ENCODE results near the gene IQCK. TPM values are rescaled to one million over a fixed set of nuclear protein-coding genes. Genes with fewer than 3 reads are reported as not detected.

IQCK gene
- total RNA-seq, 2 experiments from 2014 or later = 3.3 to 4.0 TPM

DNA sequence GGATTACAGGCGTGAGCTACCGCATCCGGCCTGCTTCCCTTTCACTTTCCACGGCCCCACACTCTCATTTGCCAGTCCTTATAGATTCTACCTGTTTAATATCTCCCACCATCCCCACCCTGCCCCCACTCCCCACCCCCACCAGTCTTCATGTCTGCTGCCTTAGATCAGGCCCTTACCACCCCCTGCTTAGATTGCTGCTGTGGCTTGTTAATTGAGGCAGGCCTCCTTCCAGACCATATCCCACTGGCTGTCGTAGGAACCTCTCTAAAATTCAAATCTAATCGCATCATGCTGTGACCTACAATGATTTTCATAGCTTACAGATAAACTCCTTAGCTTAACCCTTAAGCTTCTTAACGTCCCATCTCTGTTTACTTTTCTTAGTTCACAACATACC, 4.9 kb downstream of the IQCK start:
- Mint-ChIP-seq H3K27ac (no peak overlapping the region), H3K4me1 (peaks cover 2% of the 10 kb centered on the region), H3K36me3 (no peaks in the 10 kb centered on the region), H3K27me3 (no peaks in the 10 kb centered on the region), H3K9me3 (no peaks in the 10 kb centered on the region), H3K4me3 (no peak overlapping the region)
- DNase-seq = no peak

DNA sequence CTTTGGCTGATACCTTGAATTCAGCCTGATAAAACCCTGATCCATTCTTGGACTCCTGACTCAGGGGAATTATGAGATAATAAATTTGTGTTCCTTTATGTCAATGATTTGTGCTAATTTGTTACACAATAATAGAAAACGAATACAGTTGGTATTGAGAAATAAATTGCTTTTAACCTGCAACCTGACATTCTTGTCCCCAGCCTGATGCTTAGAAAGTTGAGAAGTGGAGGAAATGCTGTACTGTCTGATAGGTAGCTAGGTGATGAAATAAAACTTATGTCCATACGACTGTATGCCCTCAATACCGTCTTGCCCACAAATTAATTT, 10.5 kb downstream of the IQCK start:
- Mint-ChIP-seq H3K9me3 (no peaks in the 10 kb centered on the region), H3K27ac (no peak overlapping the region), H3K4me1 (peaks cover 4% of the 10 kb centered on the region), H3K4me3 (no peak overlapping the region), H3K27me3 (no peaks in the 10 kb centered on the region), H3K36me3 (no peaks in the 10 kb centered on the region)
- no peak for DNase-seq

DNA sequence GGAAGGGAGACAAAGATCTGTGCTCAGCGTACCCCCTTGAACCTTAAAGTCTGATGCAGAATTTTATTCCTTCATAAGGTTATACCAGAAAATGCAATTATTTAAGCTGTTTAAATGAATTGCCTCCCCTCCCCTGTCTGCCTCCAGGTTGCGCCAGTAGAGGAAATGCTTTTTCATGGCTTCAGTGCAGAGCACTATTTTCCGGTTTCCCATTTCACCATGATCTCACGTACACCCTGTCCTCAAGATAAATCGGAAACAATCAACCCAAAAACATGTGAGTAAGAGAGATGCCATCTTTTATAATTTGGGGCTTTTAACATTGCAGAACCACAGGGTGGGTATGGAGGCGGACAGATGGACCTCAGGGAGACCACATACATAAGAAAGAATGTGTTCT, 15.5 kb downstream of the IQCK start:
- Mint-ChIP-seq H3K36me3 (peaks cover 5% of the 10 kb centered on the region), H3K27me3 (no peaks in the 10 kb centered on the region), H3K27ac (no peak overlapping the region), H3K4me1 (no peaks in the 10 kb centered on the region), H3K4me3 (no peak overlapping the region), H3K9me3 (no peaks in the 10 kb centered on the region)
- no peak for DNase-seq

DNA sequence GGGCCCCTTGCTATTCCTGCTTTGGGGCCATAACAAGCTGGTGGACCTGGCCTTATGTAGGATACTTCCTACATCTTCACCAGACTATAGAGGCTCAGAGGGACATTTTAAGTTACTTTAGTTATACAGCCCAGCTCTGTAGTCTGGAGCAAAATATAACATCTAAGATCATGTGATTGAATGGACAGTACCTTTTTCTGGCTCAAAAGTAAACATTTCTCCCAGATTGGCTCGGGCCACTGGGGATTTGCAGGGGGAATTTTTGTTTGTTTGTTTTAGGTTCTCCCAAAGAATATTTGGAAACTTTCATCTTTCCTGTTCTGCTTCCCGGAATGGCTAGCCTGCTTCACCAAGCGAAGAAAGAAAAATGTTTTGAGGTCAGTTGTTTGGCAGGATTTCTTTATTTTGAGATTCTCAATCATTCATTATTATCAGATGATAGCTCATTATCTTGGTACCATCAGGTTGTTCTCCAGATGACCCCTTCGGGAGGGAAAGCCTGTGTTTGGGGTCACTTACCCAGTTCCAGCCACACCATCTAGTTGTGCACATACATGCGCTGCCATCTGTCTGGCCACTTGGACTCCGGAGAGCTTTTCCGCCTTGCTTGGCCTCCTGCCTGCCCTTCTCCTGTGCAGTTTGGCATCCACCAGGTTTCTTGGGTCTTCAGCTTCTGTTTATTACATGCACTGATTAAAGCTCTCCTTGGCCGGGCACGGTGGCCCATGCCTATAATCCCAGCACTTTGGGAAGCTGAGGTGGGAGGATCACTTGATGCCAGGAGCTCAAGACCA, 17.2 kb downstream of the IQCK start:
- Mint-ChIP-seq H3K27me3 (no peaks in the 10 kb centered on the region), H3K4me1 (no peaks in the 10 kb centered on the region), H3K4me3 (no peak overlapping the region), H3K9me3 (no peaks in the 10 kb centered on the region), H3K27ac (no peak overlapping the region), H3K36me3 (peaks cover 5% of the 10 kb centered on the region)
- no peak for DNase-seq

DNA sequence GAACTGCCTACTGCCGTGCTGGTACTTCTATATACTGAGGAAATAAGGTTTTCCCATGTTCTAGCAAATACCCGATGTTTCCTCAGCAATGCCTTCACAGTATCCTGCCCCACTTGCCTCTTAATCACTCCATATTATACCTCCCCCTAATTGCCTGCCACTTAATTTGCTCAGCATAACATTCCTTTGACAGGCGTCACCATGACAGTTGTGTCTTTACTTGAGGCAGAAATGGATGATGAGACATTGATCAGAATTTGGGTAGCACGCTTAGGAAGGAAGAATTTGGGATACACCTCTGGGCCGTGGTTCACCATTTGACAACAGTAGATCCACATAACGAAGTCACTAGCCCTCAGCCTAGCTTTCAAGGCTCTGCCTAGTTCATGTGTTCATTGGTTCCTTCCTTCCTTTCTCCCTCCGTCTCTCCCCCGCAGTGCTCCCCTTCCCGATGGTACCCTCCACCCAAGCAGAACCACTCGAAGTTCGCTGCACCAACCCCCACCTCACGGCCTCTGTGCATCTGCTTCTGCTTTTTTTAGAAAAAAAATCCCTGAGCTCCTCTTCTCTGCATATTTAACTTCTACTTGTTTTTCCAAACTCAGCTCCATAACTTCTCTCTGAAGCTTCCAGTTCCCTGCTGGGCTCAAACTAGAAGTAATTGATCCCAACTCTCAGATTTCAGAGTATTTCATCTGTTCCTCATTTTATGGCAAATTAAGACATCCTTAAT, 19.4 kb downstream of the IQCK start:
- H3K27me3 Mint-ChIP-seq = no peaks in the 10 kb centered on the region
- H3K4me3 Mint-ChIP-seq = no peak overlapping the region
- H3K9me3 Mint-ChIP-seq = no peaks in the 10 kb centered on the region
- H3K4me1 Mint-ChIP-seq = no peaks in the 10 kb centered on the region
- H3K27ac Mint-ChIP-seq = no peak overlapping the region
- no peak for DNase-seq
- peaks cover 5% of the 10 kb centered on the region for H3K36me3 Mint-ChIP-seq

DNA sequence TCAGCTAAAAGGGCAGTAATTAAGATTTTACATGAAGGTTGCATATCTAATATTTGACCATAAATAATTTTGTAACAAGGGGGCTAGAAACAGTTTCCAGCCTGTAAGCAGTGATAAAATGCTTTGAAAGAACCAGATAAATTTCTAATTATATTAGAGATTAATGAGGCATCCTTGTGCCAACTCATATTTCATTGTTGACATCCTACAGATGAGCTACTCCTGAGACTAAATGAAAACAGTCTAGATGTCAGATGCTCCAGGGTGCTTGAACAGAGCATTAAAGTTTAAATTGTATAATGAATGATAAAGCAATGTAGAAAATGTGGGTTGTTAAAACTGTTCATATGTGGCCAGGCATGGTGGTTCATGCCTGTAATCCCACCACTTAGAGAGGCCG, 23.3 kb downstream of the IQCK start:
- Mint-ChIP-seq H3K4me1 (no peaks in the 10 kb centered on the region), H3K27me3 (no peaks in the 10 kb centered on the region), H3K36me3 (peaks cover under 1% of the 10 kb centered on the region), H3K9me3 (no peaks in the 10 kb centered on the region), H3K27ac (no peak overlapping the region), H3K4me3 (no peak overlapping the region)
- no peak for DNase-seq

DNA sequence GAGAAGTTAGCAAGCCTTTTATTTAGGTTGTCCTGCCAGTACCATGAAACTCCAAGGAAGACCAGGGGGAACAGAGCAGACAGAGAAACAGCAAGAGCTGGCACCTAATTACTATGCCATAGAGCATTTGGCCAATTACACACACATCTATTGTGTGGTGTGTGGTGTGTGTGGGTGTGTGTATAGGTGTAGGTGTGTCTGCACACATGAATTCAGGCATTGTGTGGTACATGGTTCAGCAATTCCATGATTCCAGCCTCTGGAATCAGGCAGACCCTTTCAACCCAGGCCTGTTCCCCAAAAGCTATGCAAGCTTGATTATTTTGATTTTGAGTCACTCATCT, 25.7 kb downstream of the IQCK start:
- no peaks in the 10 kb centered on the region for H3K27me3 Mint-ChIP-seq
- no peak overlapping the region for H3K27ac Mint-ChIP-seq
- H3K4me1 Mint-ChIP-seq = no peaks in the 10 kb centered on the region
- no peaks in the 10 kb centered on the region for H3K9me3 Mint-ChIP-seq
- H3K4me3 Mint-ChIP-seq = no peak overlapping the region
- no peak for DNase-seq
- H3K36me3 Mint-ChIP-seq = no peaks in the 10 kb centered on the region

DNA sequence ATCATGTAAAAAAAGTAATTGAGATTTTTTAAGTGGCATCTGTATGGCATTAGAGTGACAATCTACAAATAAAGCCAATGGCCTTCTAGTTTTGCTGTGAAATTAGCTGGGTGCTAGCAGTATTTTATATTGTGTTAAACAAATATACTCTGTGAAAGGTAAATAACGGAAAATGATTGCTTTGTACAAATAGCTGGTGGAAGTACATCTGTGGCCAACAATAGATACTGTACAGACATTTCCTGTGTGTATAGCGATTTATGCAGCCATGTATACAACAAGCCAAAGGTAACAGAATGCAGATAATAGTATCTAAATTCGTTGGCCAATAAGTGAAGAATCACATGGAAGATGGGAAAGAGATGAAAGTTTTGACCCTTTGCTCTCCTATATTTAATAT, 26.6 kb downstream of the IQCK start:
- no peaks in the 10 kb centered on the region for H3K9me3 Mint-ChIP-seq
- H3K36me3 Mint-ChIP-seq = no peaks in the 10 kb centered on the region
- no peak overlapping the region for H3K27ac Mint-ChIP-seq
- H3K27me3 Mint-ChIP-seq = no peaks in the 10 kb centered on the region
- H3K4me1 Mint-ChIP-seq = no peaks in the 10 kb centered on the region
- H3K4me3 Mint-ChIP-seq = no peak overlapping the region
- no peak for DNase-seq

DNA sequence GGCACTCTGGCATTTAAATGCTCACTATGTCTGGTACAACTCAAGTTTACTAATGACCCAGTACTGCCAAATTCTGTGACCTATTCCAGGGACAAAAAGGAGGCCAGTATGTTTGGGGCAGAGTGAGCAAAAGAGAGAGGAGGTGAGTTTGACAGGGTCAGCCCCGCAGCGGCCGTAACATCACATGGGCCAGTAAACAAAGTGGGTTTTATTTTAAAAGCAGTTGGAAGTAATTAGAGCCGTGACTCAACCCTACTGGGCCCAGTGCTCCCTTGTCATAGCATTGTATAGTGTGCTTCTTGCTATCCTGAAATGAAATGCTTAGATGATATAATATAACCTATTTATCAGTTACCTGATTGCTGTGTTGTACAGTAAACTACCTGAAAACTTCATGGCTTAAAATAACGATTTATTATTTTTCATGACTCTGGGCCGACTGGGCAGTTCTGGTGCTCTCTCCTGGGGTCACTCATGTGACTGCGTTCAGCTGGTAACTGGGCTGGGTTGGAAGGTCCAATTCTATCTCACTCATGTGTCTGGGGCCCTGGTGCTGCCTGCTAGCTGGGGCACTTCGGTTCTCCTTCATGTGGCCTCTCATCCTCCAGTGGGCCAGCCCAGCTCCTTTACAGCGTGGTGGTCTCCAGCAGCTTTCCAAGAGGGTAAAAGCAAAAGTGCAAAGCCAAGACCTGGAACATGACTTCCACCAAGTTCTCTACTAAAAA, 27.4 kb downstream of the IQCK start:
- DNase-seq = no peak
- Mint-ChIP-seq H3K36me3 (no peaks in the 10 kb centered on the region), H3K4me1 (no peaks in the 10 kb centered on the region), H3K9me3 (no peaks in the 10 kb centered on the region), H3K4me3 (no peak overlapping the region), H3K27me3 (no peaks in the 10 kb centered on the region), H3K27ac (no peak overlapping the region)

DNA sequence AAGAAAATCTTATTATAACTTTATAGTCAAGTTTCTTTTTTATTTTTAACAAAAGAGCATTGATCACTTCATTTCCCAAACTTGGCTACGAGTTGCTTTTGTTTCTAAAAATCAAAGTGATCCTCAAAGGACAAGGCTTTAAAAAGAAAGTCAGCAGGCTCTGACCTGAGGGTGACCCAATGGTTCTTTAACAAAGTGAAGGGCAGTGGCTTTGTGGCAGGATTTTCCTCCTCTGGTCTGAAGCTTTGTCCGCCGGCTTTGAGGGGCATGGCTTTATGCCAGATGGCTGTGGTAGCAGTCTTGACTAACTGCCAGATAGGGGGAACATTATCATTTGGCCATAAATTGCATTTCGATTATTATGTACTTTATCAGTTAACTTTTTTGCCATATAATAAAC, 28.5 kb downstream of the IQCK start:
- no peaks in the 10 kb centered on the region for H3K27me3 Mint-ChIP-seq
- no peak overlapping the region for H3K4me3 Mint-ChIP-seq
- no peaks in the 10 kb centered on the region for H3K9me3 Mint-ChIP-seq
- no peak overlapping the region for H3K27ac Mint-ChIP-seq
- H3K36me3 Mint-ChIP-seq = no peaks in the 10 kb centered on the region
- DNase-seq = no peak
- H3K4me1 Mint-ChIP-seq = no peaks in the 10 kb centered on the region

DNA sequence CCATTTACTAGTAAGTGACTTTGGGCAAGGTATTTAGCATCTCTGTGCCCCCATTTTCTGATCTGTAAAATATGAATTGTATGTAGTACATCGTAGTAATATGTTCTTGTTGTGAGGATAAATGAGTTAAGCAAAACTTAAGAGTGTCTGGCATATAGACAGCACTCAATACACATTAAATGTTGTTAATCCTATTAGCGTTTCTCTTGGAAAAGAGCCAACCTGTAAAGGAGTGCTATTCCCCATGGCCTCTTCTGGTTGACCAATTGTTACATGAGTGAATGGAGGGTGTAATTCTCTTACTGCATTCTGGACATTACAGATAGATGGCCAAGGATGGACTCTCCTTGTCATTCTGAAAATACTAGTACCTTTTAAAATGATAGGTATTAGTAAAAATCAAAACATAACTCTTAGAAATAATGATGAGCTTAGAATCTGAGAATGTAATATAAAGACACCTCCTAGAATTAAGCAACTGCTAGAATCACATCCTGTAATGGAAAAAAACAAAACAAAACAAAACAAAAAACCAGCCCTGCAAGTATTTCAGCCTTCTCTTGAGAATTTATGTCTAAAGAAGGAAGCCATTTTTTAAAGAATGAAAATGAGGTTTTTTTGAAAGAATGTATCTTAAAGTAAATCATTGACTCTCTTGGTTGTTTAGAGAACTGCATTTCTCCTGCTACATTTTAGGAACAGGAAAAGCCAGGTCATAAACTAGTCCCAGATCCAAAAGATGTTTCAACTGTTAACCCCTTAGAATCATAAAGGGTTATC, 30.5 kb downstream of the IQCK start:
- H3K4me3 Mint-ChIP-seq = no peak overlapping the region
- H3K9me3 Mint-ChIP-seq = no peaks in the 10 kb centered on the region
- no peaks in the 10 kb centered on the region for H3K27me3 Mint-ChIP-seq
- H3K36me3 Mint-ChIP-seq = no peaks in the 10 kb centered on the region
- DNase-seq = no peak
- no peak overlapping the region for H3K27ac Mint-ChIP-seq
- no peaks in the 10 kb centered on the region for H3K4me1 Mint-ChIP-seq

DNA sequence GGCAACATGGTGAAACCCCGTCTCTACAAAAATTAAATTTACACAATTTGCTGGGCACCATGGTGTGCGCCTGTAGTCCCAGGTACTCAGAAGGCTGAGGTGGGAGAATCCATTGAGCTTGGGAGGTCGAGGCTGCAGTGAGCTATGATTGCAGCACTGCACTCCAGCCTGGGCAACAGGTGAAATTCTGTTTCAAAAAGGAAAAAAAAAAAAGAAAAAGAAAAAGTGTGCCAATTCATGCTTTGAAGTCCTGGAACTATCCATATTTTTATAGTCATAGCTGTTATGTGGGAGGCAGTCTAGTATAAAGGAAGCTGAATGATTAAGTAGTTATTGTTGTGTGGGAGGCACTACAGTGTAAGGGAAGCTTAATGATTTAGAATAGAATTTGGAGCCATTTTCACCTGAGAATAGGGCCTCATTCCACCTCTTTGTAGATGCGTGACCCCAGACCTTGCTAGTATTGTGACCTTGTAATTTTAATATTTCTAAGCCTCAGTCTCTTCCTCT, 31.6 kb downstream of the IQCK start:
- Mint-ChIP-seq H3K27ac (no peak overlapping the region), H3K9me3 (no peaks in the 10 kb centered on the region), H3K27me3 (no peaks in the 10 kb centered on the region), H3K4me1 (no peaks in the 10 kb centered on the region), H3K36me3 (no peaks in the 10 kb centered on the region), H3K4me3 (no peak overlapping the region)
- DNase-seq = no peak

DNA sequence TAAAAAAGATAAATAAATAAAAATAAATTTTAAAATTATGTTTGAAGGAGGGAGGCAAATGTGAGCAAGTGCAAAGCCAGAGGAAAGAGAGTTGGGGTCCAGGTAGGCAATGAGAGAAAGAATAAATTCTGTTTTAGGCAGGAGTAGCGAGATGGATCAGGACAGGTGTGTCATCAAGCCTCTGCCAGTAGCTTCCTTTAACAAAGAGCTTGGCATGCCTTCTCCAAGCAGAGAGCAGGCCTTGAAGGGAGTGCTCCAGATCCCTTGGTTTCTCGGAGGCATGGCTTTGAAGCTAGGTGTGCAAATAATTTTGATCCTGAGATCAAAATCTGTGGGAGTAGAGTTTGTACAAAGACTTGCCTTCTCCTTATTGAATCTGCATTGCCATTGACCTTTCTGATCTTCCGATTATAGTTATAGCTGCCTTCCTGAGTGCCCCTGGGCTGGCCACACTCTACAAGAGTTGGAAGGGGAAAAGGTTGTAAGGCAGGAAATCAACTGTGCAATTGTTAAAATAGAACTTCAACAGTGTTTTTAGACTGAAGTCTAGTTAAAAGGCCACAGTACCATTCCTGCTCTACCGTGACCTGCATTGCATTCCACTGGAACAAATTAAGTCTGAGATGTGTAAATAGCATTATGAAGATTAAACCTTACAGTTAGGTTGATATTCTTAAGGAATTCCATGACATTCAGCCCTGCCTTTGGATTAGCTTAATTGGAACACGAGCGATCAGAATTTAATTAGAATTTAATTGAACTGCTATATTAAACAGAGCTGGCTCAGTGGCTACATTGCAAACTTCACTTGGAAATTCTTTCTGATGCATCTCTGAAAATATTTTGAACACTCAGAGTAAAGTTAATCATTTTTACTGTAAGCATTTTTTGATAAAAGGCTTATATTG, 33.7 kb downstream of the IQCK start:
- no peaks in the 10 kb centered on the region for H3K36me3 Mint-ChIP-seq
- DNase-seq = no peak
- no peaks in the 10 kb centered on the region for H3K4me1 Mint-ChIP-seq
- H3K9me3 Mint-ChIP-seq = no peaks in the 10 kb centered on the region
- H3K27me3 Mint-ChIP-seq = no peaks in the 10 kb centered on the region
- no peak overlapping the region for H3K27ac Mint-ChIP-seq
- no peak overlapping the region for H3K4me3 Mint-ChIP-seq

Measured in activated naive CD8-positive, alpha-beta T cell treated with anti-CD3 and anti-CD28 coated beads for 36 hours (primary cell).